ENCODE measurements around the gene COX20.
A peak's percentile ranks its signal among the peaks of the same experiment; 100 is the strongest.
"Not testable (repeated sequence)": the region's sequence is repeated elsewhere in the genome, so short reads cannot be mapped to it uniquely, and the experiment has no call there.

COX20 gene

DNA sequence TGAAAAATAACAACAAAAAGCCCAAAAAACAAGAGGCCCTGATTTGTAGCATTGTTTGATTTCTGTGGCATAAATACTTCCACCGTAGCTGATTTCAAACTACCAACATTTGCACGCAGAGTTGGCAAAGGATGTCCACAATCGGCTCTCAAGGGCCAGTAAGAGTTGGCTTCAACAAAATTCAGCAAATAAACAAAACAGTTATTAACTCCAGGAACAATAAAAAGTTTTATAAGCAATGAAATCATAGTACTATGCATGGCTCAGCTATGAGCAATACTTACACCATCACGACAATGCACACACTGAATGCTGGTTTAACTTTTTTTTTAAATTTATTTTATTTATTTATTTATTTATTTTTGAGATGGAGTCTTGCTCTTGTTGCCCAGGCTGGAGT, 8.7 kb upstream of the COX20 start:
- DNase-seq = no peak

- no peak for DNase-seq
Measured at GRCh38 chr1:244830639-244831038, 4.8 kb upstream of the COX20 start.

GRCh38 chr1:244833260-244833659, 2.2 kb upstream of the COX20 start:
- not testable (repeated sequence) for DNase-seq

GRCh38 chr1:244833734-244834542, 1.5 kb upstream of the COX20 start:
- peak; percentile 44 to 87 for DNase-seq

DNA sequence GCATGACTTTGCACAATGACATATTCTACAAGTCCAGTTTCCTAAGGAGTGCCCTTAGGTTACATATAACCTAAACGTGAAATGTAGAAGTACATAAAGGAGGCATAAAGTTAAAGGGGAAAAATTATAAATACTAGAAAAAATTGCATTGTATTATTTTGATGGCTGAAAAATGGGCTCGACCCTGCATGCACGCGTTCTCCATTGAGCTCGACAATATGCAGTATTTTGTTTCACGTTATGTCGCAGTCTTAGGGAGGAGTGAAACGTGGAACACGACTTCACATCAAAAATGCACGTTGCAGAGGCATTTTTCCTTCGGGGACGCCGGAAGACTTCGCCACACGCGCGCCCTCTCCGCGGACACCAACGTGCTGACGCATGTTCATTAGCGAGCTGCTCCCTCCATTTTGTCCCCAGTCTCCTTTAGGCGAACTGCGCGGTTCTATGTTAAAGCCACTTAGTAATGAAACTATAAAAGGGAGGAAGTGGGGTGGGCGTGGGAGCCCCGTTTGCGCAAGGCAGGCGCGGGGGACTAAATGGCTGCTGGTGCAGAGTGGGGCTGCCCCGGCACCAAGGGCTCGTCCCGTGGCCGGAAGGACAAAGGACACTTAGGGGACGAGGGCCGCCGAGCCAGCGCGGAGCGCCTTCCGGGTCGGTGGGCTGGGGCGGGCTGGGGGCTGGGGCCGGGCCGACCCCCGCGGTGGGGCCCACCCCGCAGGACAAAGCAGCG, 749 bp upstream of the COX20 start:
- DNase-seq = peak; percentile 87 to 93

DNA sequence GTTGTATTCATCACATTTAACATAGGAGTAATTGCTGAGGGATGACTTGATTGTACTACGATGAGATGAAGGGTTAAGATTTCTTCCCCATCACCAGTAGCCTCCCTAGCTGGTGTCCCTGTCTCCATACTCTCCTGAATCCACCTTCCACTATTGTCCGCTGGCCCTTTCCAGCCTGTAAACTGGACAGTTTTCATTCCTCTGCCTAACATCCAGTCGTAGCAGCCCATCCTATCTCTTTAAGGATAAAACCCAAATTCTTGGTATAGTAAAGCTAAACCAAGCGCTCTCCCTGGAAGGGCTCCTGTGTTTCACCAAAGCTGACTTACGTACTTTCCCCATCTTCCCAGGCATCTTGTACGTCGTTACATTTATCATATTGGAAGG, 670 bp downstream of the COX20 start:
- DNase-seq = no peak

DNA sequence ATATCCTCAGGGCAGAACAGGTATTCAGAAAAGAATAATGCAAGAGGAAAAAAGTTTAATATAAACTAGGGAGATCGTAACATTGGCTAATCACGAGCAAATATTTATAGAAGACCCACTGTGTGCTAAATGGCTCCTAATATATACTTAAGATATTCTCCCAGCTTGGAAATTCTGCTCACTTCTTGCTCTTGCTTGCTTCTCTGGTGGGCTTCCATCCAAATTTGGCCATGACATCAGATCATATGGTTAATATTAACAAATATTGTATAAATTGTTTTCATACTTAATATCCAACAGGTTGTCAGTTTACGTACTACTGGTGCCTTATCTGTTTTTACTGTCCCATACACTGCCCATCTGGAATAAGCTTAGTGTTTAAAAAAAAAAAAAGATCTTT, 1.1 kb downstream of the COX20 start:
- no peak for DNase-seq

DNA sequence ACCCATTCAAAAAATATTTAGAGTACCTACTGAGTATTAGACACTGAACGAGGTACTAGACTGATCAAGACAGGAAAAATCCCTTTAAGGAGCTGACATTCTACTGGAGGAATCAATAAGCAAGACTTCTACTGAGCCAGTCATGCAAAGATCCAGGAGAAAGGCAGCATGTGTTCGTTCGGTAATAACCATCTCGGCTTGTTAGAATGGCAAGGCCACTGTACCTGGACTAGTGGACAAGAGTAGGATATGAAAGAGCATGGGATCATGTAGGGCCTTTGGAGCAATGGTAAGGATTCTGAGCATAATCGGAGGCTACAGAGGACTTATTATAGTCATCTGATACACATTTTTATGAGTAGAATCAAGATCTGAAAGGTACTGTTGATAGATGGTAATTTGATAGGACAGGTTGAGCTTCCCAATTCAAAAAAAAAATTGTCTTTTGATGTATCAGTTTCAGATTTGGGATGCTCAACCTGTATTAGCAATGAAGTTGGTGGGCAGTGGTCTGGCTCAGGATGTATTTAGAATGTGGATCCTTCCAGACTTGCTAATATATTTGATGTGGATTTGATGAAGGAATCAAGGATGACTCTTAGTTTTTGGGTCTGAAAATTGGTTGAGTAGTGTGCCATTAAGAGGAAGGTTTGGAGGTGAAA, 2.3 kb downstream of the COX20 start:
- DNase-seq = no peak

DNA sequence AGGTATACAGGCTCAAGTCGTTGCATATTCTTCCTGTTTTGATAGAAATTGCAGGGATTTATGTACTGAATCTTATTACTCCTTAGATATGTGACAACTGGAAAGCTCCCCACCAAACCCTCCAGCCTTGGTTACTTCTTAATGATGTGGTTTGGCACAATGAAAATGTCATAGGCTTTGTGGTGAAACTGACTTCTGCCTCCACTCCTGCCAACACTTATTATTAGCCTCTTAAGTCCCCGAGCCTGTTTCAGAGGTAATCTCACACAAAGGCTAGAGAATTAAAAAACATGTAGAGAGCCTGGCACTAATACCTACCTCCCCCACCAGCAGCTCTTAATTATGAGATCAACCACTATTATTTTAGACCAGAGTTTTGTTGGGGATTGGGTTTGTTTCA, 4.2 kb downstream of the COX20 start:
- no peak for DNase-seq

DNA sequence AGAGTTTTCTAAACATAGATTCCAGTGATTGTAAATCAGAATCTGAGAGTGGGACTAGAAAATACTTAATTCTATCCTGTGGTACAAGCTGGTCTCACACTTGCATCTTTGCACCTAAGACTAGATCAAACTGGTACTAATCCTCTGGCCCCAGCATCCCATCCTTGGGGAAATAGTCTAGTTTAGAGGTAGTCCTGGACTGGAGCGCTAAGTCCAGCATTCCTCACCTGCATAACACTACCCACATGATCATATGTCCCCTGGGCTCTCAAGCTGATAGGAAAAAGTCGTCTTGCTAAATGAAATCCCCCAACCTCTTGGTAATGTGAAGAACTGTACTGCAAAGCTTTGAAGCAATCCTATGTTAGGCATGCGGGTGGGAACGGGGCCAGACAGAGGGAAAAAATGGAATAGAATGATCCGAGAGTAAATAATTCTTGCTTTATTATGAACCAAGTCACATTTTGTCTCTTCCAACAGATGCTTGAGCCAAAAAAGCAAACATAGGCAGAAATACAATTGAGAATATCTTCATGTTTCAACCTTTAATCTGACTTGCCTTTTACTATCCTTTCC, 4.8 kb downstream of the COX20 start:
- no peak for DNase-seq

- no peak for DNase-seq
Measured at GRCh38 chr1:244841273-244841927, 5.9 kb downstream of the COX20 start.

GRCh38 chr1:244843148-244843978, 7.9 kb downstream of the COX20 start:
- DNase-seq = no peak

DNA sequence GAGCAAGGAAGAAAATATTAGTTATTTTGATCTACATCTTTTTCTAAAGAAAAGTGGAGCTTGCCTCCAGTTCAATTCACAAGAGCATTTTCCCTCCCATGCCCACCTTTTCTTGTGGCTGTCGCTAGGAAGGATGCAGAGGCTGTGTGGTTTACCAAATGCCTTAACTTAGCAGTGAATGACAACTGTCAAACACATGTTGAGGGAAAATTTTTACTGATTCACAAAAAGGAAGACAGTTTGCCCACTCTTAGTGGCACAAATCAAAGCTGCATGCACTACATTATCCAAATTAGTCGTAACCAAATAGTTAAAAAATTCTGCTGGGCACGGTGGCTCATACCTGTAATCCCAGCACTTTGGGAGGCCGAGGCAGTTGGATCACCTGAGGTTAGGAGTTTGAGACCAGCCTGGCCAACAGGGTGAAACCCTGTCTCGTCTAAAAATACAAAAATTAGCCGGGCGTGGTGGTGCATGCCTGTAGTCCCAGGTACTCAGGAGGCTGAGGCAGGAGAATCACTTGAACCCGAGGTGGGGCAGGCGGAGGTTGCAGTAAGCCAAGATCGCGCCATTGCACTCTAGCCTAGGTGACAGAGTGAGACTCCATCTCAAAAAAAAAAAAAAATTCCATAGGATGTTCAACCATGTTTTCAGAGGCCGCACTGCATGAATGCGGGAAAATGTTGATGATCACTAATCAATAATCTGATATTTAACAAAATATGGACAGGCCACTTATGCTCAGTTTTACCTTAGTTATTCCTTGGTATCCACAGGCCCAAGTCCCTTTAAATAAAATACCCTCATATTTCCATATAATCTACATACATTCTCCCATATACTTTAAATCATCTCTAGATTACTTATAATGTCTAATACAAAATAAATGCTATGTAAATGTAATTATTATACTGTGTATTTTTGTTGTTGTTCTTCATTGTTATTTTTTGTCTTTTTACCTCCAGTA, 9.0 kb downstream of the COX20 start:
- DNase-seq = no peak

DNA sequence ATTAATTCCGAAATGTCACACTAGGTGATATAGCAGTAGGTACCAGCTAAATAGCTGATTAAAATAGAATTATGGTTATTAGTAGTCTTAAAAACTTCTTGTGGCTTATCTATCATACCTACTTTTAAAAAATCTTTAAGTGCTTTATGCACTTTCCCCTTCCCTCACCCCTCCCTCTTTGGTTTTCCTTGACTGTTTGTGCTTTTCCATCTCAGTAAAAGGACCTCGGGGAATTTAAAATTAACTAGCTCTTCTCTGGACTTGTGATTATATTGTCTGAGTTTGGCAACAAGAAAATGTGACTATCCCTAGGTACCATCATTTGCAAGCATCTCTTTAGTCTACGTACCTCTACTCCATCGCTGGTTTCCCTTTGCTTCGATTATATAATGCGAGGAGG, 11.2 kb downstream of the COX20 start:
- no peak for DNase-seq

- DNase-seq = no peak
Measured at GRCh38 chr1:244849189-244849866, 13.9 kb downstream of the COX20 start.

GRCh38 chr1:244850099-244850852, 14.8 kb downstream of the COX20 start:
- DNase-seq = no peak

- DNase-seq = no peak
Measured at GRCh38 chr1:244850896-244851295, 15.4 kb downstream of the COX20 start.

DNA sequence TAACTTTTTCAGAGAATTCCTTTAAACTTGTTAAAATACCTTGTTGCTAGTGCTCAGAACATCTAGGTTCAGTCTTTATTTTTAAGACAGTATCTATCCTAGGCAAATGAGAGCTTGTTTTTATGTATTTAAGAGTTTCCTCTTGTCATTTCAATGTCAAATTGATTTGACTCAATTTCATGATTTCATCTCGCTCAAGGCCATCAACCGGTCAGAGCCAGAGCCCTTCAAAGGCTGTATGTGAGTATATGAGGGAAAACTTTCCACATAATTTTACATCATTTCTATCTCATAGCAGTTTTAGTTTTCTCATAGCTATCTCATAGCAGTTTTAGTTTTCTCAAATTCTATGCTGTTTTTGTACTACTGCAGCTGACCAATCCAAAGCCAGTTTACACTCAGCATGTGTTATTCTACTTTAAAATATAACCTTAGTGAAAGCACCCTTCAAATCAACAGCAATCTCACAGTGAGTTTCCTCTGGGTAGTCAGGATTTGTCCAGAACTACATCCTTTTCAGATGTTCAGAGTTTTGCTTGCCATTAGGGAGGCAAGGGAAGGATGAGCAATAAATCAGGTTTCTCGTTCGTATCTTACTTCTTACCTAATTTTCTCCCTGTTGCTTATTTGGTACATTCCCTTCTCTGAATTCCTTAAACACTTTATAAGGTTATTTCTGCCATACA, 16.2 kb downstream of the COX20 start:
- no peak for DNase-seq

- no peak for DNase-seq
Measured at GRCh38 chr1:244852694-244853093, 17.2 kb downstream of the COX20 start.

Measured in hippocampal formation (tissue), 2 donors.